Right lobe of liver (tissue), 4 donors: ENCODE data around the gene FOXP1.

Source experiments
- POLR2A ChIP-seq: fragments of 450-650 bp; IDR thresholded peaks from one replicate; pipeline ENCODE4 v1.6.1; 2017; ENCODE audit warnings: antibody characterized with exemption, mild to moderate bottlenecking
- TF ChIP-seq, protein P1 (sequence below), 4 donors: fragments of 200-600 bp in 3 of 4; fragments of 450-650 bp in 1 of 4; IDR thresholded peaks; one replicate each; pipeline versions ENCODE4 v1.5.1 to v1.8.0; 2016 to 2022; ENCODE audit warnings: antibody characterized with exemption in 4 of 4, mild to moderate bottlenecking in 2 of 4
- donor health status: DM: no; HTN: no; CAD: no.
- donor health status: DM: no; HTN: no; CAD: no.
- donor health status: DM: no; HTN: yes; CAD: no.

DNA sequence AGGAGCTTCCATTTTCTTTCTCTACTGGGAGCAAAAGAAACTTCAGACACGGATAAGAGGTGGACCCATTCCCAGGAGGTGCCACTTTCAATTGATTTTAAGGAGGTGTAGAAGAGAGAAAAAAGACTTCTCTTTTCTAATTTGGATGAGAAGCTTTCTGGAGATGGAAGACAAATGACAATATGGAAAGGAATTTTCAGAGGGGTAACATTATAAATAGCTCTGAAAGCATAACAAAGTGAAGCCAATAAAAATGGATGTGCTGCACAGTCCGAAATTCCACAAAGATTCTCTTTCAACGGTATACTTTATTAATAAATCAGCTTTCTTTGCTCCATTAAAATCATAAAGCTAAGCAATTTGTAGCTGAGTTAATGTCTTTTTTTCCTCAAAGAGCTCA lies 663.9 kb downstream of the FOXP1 start:
- no peak for TF ChIP-seq POLR2A
- TF ChIP-seq, protein P1, sequence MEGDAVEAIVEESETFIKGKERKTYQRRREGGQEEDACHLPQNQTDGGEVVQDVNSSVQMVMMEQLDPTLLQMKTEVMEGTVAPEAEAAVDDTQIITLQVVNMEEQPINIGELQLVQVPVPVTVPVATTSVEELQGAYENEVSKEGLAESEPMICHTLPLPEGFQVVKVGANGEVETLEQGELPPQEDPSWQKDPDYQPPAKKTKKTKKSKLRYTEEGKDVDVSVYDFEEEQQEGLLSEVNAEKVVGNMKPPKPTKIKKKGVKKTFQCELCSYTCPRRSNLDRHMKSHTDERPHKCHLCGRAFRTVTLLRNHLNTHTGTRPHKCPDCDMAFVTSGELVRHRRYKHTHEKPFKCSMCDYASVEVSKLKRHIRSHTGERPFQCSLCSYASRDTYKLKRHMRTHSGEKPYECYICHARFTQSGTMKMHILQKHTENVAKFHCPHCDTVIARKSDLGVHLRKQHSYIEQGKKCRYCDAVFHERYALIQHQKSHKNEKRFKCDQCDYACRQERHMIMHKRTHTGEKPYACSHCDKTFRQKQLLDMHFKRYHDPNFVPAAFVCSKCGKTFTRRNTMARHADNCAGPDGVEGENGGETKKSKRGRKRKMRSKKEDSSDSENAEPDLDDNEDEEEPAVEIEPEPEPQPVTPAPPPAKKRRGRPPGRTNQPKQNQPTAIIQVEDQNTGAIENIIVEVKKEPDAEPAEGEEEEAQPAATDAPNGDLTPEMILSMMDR (IDR thresholded peaks at IDR 0.05): no peak
